ENCODE measurements around the gene ADIPOQ.
"Not testable (repeated sequence)": the region's sequence is repeated elsewhere in the genome, so short reads cannot be mapped to it uniquely, and the experiment has no call there.

ADIPOQ gene

DNA sequence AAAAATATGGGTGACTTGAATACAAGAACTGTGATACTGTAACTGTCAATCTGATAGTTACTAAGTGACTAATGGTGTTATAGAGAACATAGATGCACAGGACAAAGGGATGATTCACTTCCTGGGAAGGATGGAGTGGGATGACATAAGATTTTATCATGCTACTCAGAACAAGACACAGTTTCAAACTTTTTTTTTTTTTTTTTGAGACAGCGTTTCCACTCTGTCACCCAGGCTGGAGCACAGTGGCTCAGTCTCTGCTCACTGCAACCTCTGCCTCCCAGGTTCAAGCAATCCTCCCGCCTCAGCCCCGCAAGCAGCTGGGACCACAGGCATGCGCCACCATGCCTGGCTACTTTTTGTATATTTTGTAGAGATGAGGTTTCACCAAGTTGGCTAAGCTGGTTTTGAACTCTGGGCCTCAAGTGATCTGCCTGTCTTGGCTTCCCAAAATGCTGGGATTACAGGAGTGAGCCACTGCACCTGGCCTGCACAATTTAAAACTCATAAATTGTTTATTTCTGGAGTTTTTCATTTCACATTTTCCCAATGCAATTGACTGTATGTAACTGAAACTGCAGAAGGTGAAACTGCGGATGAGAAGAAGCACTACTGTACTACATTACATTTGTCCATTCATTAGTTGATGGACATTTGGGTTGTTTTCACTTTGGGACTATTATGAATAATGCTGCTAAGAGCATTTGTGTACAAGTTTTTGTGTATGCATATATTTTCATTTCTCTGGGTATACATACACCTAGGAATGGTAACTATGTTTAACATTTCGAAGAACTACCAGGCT is 40.6 kb downstream of the ADIPOQ start:
- H3K4me3 ChIP-seq (ENCODE audit: control insufficient read depth, low read depth, low read length): no peak overlapping the region
- TF ChIP-seq, protein P1, sequence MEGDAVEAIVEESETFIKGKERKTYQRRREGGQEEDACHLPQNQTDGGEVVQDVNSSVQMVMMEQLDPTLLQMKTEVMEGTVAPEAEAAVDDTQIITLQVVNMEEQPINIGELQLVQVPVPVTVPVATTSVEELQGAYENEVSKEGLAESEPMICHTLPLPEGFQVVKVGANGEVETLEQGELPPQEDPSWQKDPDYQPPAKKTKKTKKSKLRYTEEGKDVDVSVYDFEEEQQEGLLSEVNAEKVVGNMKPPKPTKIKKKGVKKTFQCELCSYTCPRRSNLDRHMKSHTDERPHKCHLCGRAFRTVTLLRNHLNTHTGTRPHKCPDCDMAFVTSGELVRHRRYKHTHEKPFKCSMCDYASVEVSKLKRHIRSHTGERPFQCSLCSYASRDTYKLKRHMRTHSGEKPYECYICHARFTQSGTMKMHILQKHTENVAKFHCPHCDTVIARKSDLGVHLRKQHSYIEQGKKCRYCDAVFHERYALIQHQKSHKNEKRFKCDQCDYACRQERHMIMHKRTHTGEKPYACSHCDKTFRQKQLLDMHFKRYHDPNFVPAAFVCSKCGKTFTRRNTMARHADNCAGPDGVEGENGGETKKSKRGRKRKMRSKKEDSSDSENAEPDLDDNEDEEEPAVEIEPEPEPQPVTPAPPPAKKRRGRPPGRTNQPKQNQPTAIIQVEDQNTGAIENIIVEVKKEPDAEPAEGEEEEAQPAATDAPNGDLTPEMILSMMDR (conservative IDR thresholded peaks at IDR 0.05; ENCODE audit: control insufficient read depth, insufficient read depth, low read depth, low read length): no peak
- peak; percentile 86 for DNase-seq (ENCODE audit: low read depth)

DNA sequence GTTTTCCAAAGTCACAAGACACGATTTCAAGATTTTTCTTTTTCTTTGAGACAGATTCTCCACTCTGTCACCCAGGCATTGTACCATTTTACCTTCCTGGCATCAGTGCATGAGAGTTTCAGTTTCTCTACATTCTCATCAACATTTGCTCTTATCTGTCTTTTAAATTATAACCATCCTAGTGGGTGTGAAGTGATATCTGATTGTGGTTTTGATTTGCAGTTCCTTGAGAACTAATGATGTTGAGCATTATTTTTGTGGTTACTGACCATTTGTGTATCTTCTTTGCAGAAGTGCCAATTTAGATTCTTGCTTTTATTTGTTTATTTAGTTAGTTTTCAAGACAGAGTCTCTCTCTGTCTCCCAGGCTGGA is 41.2 kb downstream of the ADIPOQ start:
- DNase-seq (ENCODE audit: low read depth): no peak
- no peak overlapping the region for H3K4me3 ChIP-seq (ENCODE audit: control insufficient read depth, low read depth, low read length)
- TF ChIP-seq, protein P1 (conservative IDR thresholded peaks at IDR 0.05; ENCODE audit: control insufficient read depth, insufficient read depth, low read depth, low read length): no peak

DNA sequence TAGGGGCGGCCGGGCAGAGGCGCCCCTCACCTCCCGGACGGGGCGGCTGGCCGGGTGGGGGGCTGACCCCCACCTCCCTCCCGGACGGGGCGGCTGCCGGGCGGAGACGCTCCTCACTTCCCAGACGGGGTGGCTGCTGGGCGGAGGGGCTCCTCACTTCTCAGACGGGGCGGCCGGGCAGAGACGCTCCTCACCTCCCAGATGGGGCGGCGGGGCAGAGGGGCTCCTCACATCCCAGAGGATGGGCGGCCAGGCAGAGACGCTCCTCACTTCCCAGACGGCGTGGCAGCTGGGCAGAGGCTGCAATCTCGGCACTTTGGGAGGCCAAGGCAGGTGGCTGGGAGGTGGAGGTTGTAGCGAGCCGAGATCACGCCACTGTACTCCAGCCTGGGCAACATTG is 42.4 kb downstream of the ADIPOQ start:
- not testable (repeated sequence) for DNase-seq (ENCODE audit: low read depth); H3K4me3 ChIP-seq (ENCODE audit: control insufficient read depth, low read depth, low read length)

DNA sequence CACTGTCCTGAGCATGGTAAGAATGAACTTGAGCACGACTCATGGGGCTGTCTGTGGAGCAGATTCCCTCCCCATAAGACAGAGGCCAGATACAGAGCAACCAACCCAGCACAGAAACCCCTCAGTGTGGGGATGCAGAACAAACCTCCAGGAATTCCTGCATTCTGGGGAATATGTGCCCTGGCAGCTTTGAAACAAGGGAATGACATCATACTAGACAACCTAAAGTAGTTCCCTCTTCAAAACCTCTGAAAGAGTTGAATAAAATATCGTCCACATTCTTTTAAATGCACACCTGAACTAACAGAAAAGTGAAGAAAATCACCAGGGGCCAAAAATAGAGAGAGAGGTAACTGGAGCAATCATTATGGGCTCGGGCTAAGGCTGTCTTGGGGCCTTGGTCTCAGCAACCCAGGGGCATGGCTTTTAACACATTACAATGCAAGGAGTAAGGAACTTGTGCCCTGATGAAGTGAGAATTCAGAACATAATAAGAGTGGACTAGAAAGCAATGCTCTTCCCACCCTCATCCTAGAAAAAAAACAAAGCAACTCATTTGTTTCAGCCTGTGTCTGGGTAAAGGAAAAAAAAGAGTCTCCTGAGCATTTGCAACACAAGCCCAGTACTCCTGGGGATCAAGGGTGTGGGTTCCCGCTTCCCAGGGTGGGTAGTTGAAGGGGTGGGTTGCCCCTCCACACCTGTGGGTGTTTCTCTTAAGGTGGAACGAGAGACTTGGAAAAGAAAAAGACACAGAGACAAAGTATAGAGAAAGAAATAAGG is 43.9 kb downstream of the ADIPOQ start:
- H3K4me3 ChIP-seq (ENCODE audit: control insufficient read depth, low read depth, low read length): no peak overlapping the region
- no peak for DNase-seq (ENCODE audit: low read depth)
- TF ChIP-seq, protein P1 (conservative IDR thresholded peaks at IDR 0.05; ENCODE audit: control insufficient read depth, insufficient read depth, low read depth, low read length): no peak

DNA sequence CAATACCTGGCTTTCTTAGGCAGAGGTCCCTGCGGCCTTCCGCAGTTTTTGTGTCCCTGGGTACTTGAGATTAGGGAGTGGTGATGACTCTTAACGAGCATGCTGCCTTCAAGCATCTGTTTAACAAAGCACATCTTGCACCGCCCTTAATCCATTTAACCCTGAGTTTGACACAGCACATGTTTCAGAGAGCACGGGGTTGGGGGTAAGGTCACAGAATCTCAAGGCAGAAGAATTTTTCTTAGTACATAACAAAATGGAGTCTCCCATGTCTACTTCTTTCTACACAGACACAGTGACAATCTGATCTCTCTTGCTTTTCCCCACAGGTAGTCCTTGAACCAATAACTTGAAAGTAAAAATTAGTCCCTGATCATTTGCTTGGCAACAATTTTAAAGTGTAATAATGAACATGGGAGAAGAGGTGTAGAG is 45.0 kb downstream of the ADIPOQ start:
- DNase-seq (ENCODE audit: low read depth): not testable (repeated sequence)

DNA sequence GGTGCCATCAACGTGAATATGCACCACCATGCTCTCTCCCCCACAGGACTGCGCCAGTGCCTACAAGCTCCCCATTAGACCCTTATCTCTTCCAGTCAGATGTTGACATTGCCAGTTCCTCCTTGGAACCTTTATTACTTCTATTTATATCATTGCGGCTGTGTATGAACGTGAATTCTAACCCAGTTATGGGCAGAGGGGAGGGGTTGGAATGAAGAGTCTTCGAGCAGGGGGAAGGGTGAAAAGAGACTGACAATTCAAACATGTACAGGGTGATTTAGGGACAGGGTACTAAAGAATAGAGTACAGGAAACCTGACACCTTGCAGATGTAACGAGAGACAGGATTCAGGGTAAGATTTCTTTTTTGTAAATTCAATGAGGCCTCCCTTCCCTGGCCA is 46.1 kb downstream of the ADIPOQ start:
- no peak for DNase-seq (ENCODE audit: low read depth)
- TF ChIP-seq, protein P1 (conservative IDR thresholded peaks at IDR 0.05; ENCODE audit: control insufficient read depth, insufficient read depth, low read depth, low read length): no peak
- no peak overlapping the region for H3K4me3 ChIP-seq (ENCODE audit: control insufficient read depth, low read depth, low read length)

More for the DNA sequence above, 45.0 kb downstream of the ADIPOQ start:
- not testable (repeated sequence) for H3K4me3 ChIP-seq (ENCODE audit: control insufficient read depth, low read depth, low read length)

DNA sequence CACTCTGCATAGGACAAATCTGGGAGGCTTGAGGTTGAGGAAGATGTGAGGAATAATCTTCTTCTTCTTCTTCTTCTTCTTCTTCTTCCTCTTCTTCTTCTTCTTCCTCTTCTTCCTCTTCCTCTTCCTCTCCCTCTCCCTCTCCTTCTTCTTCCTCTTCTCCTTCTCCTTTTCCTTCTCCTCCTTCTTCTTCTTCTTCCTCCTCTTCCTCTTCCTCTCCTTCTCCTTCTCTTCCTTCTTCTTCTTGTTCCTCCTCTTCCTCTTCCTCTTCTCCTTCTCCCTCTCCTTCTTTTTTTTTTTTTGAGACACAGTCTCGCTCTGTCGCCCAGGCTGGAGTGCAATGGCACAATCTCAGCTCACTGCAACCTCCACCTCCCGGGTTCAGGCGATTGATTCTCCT is 47.2 kb downstream of the ADIPOQ start:
- H3K4me3 ChIP-seq (ENCODE audit: control insufficient read depth, low read depth, low read length); DNase-seq (ENCODE audit: low read depth): not testable (repeated sequence)

DNA sequence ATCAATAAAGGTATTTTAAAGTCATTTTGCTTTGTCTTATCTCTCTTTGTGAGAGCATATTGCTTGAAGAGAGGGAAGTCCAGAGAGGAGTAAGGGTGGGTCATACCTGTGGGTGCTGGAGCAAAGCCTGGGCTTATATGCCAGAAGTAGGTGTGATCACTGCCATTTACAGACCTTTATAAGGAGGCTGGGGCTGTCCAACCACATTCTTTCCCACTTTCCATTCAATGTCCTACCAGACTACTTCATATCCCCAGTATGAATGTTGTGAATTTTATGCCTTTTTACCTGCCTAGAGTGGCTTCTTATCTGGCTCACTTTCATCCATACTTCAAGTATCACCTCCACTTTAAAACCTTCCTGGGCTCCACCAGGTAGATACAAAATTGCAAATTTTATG is 48.4 kb downstream of the ADIPOQ start:
- no peak for DNase-seq (ENCODE audit: low read depth)
- TF ChIP-seq, protein P1 (conservative IDR thresholded peaks at IDR 0.05; ENCODE audit: control insufficient read depth, insufficient read depth, low read depth, low read length): no peak
- H3K4me3 ChIP-seq (ENCODE audit: control insufficient read depth, low read depth, low read length): no peak overlapping the region

DNA sequence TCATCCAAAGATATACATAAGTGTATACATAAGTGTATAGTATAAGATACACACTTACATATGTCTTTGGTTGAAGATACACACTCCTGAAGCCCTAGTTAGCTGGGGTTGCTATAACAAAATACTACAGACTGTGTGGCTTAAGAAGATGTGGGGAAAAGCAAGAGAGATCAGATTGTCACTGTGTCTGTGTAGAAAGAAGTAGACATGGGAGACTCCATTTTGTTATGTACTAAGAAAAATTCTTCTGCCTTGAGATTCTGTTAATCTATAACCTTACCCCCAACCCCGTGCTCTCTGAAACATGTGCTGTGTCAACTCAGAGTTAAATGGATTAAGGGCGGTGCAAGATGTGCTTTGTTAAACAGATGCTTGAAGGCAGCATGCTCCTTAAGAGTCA is 50.6 kb downstream of the ADIPOQ start:
- H3K4me3 ChIP-seq (ENCODE audit: control insufficient read depth, low read depth, low read length); DNase-seq (ENCODE audit: low read depth): not testable (repeated sequence)
